Superior temporal gyrus (tissue), 1 donor: ENCODE measurements around the gene MDM1.

Source experiments
- DNase-seq: peaks from one replicate; pipeline ENCODE4 v3.0.0-alpha.2; 2016; ENCODE audit errors: extremely low spot score

MDM1 gene

GRCh38 chr12:68319988-68320623, 12.1 kb downstream of the MDM1 start:
- DNase-seq: peak; percentile 40

GRCh38 chr12:68317047-68317667, 15.0 kb downstream of the MDM1 start:
- DNase-seq: peak; percentile 81

- no peak for DNase-seq
These were observed 21.8 kb downstream of the MDM1 start for GRCh38 chr12:68310370-68310769.

GRCh38 chr12:68306564-68306963, 25.6 kb downstream of the MDM1 start:
- DNase-seq: no peak

GRCh38 chr12:68305278-68305677, 26.9 kb downstream of the MDM1 start:
- DNase-seq: no peak

GRCh38 chr12:68304626-68305025, 27.5 kb downstream of the MDM1 start:
- DNase-seq: no peak

GRCh38 chr12:68303850-68304249, 28.3 kb downstream of the MDM1 start:
- no peak for DNase-seq

GRCh38 chr12:68297929-68298328, 34.2 kb downstream of the MDM1 start:
- DNase-seq: no peak

GRCh38 chr12:68294251-68294650, 37.9 kb downstream of the MDM1 start:
- peak; percentile 22 for DNase-seq

GRCh38 chr12:68293347-68293746, 38.8 kb downstream of the MDM1 start:
- no peak for DNase-seq

- DNase-seq: peak; percentile 47
These were observed 39.8 kb downstream of the MDM1 start for GRCh38 chr12:68292151-68292943.

- DNase-seq: no peak
These were observed 40.6 kb downstream of the MDM1 start for GRCh38 chr12:68291396-68292036.

- no peak for DNase-seq
These were observed 42.0 kb downstream of the MDM1 start for GRCh38 chr12:68290126-68290525.

- DNase-seq: no peak
These were observed 45.1 kb downstream of the MDM1 start for GRCh38 chr12:68287106-68287505.

GRCh38 chr12:68286396-68286795, 45.8 kb downstream of the MDM1 start:
- no peak for DNase-seq

- DNase-seq: no peak
These were observed 46.6 kb downstream of the MDM1 start for GRCh38 chr12:68285541-68285940.

- no peak for DNase-seq
These were observed 50.7 kb downstream of the MDM1 start for GRCh38 chr12:68281322-68282077.

GRCh38 chr12:68280240-68280639, 51.9 kb downstream of the MDM1 start:
- no peak for DNase-seq

GRCh38 chr12:68279227-68280054, 52.7 kb downstream of the MDM1 start:
- DNase-seq: no peak

- no peak for DNase-seq
These were observed 55.7 kb downstream of the MDM1 start for GRCh38 chr12:68276402-68276930.

- DNase-seq: no peak
These were observed 59.4 kb downstream of the MDM1 start for GRCh38 chr12:68272732-68273131.
